ENCODE measurements around the gene PARD3.
"Not testable (repeated sequence)": the region's sequence is repeated elsewhere in the genome, so short reads cannot be mapped to it uniquely, and the experiment has no call there.

Gene PARD3

GRCh38 chr10:34654211-34654610 lies 160.9 kb downstream of the PARD3 start:
- no peak for DNase-seq (ENCODE audit: low read depth in 1 of 2, low spot score in 1 of 2)

- DNase-seq (ENCODE audit: low read depth in 1 of 2, low spot score in 1 of 2), result no peak
Observed at GRCh38 chr10:34653530-34653929, 161.6 kb downstream of the PARD3 start.

GRCh38 chr10:34651416-34652195 lies 163.5 kb downstream of the PARD3 start:
- DNase-seq (ENCODE audit: low read depth in 1 of 2, low spot score in 1 of 2), result no peak

GRCh38 chr10:34650156-34650555 lies 164.9 kb downstream of the PARD3 start:
- no peak for DNase-seq (ENCODE audit: low read depth in 1 of 2, low spot score in 1 of 2)

GRCh38 chr10:34649385-34649784 lies 165.7 kb downstream of the PARD3 start:
- DNase-seq (ENCODE audit: low read depth in 1 of 2, low spot score in 1 of 2), result no peak

- DNase-seq (ENCODE audit: low read depth in 1 of 2, low spot score in 1 of 2), result no peak
Observed at GRCh38 chr10:34648919-34649318, 166.2 kb downstream of the PARD3 start.

- no peak for DNase-seq (ENCODE audit: low read depth in 1 of 2, low spot score in 1 of 2)
Observed at GRCh38 chr10:34647875-34648865, 166.9 kb downstream of the PARD3 start.

GRCh38 chr10:34647160-34647559 lies 167.9 kb downstream of the PARD3 start:
- DNase-seq (ENCODE audit: low read depth in 1 of 2, low spot score in 1 of 2), result no peak

- DNase-seq (ENCODE audit: low read depth in 1 of 2, low spot score in 1 of 2), result no peak
Observed at GRCh38 chr10:34646331-34646730, 168.8 kb downstream of the PARD3 start.

GRCh38 chr10:34644815-34645214 lies 170.3 kb downstream of the PARD3 start:
- DNase-seq (ENCODE audit: low read depth in 1 of 2, low spot score in 1 of 2), result not testable (repeated sequence)

- DNase-seq (ENCODE audit: low read depth in 1 of 2, low spot score in 1 of 2), result no peak
Observed at GRCh38 chr10:34644224-34644623, 170.9 kb downstream of the PARD3 start.

GRCh38 chr10:34643620-34644019 lies 171.5 kb downstream of the PARD3 start:
- DNase-seq (ENCODE audit: low read depth in 1 of 2, low spot score in 1 of 2), result no peak

GRCh38 chr10:34641913-34642558 lies 173.1 kb downstream of the PARD3 start:
- DNase-seq (ENCODE audit: low read depth in 1 of 2, low spot score in 1 of 2), result no peak

GRCh38 chr10:34641147-34641912 lies 173.8 kb downstream of the PARD3 start:
- DNase-seq (ENCODE audit: low read depth in 1 of 2, low spot score in 1 of 2), result no peak

GRCh38 chr10:34638406-34639054 lies 176.6 kb downstream of the PARD3 start:
- peak; percentile 28 to 36 for DNase-seq (ENCODE audit: low read depth in 1 of 2, low spot score in 1 of 2)

- DNase-seq (ENCODE audit: low read depth in 1 of 2, low spot score in 1 of 2), result peak; percentile 19 to 56
Observed at GRCh38 chr10:34637418-34637911, 177.6 kb downstream of the PARD3 start.

- no peak for DNase-seq (ENCODE audit: low read depth in 1 of 2, low spot score in 1 of 2)
Observed at GRCh38 chr10:34635111-34635510, 180.0 kb downstream of the PARD3 start.

- no peak for DNase-seq (ENCODE audit: low read depth in 1 of 2, low spot score in 1 of 2)
Observed at GRCh38 chr10:34633374-34633773, 181.7 kb downstream of the PARD3 start.

GRCh38 chr10:34629084-34629483 lies 186.0 kb downstream of the PARD3 start:
- DNase-seq (ENCODE audit: low read depth in 1 of 2, low spot score in 1 of 2), result no peak

GRCh38 chr10:34628174-34628796 lies 186.8 kb downstream of the PARD3 start:
- no peak for DNase-seq (ENCODE audit: low read depth in 1 of 2, low spot score in 1 of 2)
